NCI-H2029 treated with DMSO at 0.1 percent for 48 hours (cell line): ENCODE data around the gene AVPI1.
"Not testable (repeated sequence)": the region's sequence is repeated elsewhere in the genome, so short reads cannot be mapped to it uniquely, and the experiment has no call there.

Experiments
- DNase-seq: peaks from one replicate; lab custom pipeline; 2025; lab: John Stamatoyannopoulos, UW

AVPI1 gene

GRCh38 chr10:97640174-97640867, 46.7 kb downstream of the AVPI1 start, which contains the start of gene PI4K2A:
PI4K2A (plus strand) TSS chr10:97640671; CDS start chr10:97640743, 72 bp downstream.
- DNase-seq = peak; percentile 83

DNA sequence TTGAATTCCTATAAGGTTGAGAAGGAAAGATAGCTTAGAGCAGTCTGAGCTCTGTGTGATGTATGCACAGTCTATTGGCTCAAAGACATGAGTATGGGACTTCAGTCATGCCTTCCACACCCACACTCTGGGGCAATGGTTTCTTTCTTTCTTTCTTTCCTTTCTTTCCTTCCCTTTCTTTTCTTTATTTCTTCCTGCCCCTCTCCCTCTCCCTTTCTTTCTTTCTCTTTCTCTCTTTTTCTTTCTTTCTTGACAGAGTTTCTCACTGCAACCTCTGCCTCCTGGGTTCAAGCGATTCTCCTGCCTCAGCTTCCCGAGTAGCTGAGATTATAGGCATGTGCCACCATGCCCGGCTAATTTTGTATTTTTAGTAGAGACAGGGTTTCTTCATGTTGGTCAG, 48.0 kb downstream of the AVPI1 start:
- DNase-seq = not testable (repeated sequence)

GRCh38 chr10:97635577-97635976, 51.5 kb downstream of the AVPI1 start:
- DNase-seq = no peak

DNA sequence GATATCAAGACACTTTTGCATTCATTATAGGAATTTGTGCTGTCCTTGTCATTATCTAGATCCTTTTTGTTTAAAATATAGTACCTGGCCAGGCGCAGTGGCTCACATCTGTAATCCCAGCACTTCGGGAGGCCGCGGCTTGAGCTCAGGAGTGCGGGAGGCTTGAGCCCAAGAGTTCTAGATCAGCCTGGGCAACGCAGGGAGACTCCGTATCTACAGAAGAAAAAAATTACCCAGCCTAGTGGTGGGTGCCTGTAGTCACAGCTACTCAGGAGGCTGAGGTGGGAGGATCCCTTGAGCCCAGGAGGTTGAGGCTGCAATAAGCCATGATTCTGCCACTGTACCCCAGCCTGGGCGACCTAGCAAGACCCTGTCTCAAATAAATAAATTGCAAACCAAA, 53.1 kb downstream of the AVPI1 start:
- no peak for DNase-seq

DNA sequence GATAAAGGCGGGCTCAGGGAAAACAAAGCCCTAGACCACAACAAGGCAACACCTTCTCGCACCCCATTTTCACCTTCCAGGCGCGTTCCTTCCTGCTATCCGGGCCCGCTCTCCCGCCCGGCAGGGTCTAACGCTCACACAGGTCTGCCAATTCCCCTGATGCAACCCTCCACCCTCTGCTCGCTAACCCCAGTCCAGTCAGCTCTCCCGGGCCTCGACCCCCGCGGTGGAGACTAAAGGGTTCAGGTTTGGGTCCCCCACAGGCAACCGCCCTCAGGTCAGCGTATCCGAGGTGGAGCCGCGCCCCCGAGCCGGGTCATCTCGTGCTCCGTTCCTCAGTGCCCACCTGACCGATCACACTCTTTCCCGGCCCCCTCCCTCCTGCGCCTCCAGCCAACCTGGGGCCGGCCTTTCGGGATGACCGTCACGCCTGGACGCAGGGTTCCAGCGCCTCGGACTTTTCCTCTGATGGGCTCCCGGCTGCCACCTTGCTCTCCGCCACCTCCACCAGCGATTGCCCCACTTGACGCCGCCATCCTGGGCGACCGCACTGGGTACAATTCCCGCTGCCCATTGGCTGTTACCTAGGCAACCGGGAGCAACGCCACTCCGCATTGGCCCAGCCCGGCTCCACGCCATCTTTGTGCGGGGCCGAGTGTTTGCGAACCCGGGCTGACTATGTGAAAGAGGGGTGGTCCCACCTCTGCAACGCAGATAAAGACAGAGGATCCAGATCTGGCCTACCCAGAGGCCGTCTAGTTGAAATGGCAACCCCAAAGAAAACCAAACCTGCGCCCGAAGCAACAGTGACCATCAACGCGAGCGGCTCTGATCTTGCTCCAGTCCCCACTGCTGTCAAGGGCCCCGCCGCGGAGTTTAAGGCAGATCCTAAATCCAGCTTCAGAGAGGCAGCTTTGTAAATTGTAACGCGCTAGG, 53.8 kb downstream of the AVPI1 start, which contains the start of gene MORN4:
MORN4 (minus strand) TSS at position 552 of the 936 bp plus-strand sequence. CDS start 13,847 bp downstream, outside the sequence.
- peak; percentile 23 for DNase-seq

DNA sequence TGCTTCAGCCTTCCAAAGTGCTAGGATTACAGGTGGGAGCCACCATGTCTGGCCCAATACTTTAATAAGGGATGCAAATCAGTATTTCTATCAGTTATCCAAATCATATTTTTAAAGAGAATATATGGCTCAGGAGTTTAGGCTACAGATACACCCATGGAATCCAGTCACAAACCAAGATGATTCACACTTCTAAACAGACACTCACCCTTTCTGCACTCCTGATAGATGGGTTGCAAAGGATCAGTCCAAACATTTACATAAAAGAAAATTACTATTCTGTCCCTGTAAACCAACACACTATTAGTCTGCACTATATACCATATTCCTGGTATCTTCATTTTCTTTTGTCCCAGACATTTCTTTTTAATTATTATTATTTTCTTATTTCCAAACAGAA, 55.9 kb downstream of the AVPI1 start:
- no peak for DNase-seq

DNA sequence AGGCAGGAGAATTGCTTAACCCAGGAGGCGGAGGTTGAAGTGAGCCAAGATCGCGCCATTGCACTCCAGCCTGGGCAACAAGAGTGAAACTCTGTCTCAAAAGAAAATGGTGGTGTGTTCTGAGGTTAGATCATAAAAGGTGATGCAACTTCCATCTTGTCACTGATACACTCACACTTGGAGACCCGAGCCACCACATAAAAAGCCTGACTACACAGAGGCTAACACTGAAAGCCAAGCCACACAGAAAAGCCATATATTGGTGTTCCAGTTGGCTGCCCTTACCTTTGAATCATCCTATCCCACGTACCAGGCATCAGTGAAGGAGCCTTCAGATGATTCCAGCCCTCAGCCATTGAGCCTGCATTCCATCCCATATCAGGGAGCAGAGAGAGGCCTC, 57.8 kb downstream of the AVPI1 start:
- DNase-seq = no peak

DNA sequence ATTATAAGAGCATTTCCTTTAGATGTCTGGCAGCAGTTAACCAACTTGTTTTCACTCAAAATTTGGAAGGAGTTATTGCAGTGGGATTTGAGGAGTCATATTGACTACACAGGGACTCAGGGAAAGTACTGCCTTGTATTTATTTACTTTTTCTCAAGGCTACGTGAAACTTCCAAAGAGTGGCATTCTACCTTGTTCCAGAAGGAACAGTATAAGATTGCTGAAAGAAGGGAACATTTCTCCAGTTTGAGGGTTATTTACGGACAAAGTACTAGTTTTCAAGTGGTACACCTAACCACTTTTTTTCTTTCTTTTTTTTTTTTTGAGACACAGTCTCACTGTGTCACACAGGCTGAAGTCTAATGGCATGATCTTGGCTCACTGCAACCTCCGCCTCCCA, 58.8 kb downstream of the AVPI1 start:
- no peak for DNase-seq

- DNase-seq = no peak
Observed at GRCh38 chr10:97627731-97628130, 59.3 kb downstream of the AVPI1 start.
